SJCRH30 (cell line): ENCODE measurements around the gene NEDD9. TPM values are rescaled to one million over a fixed set of nuclear protein-coding genes. Genes with fewer than 3 reads are reported as not detected.

Experiments used
- DNase-seq, 2 experiments: peaks; one replicate each; pipeline ENCODE4 v3.0.0-alpha.2; 2015 to 2020
- H3K27ac ChIP-seq: fragments of 250-450 bp; sonication (Bioruptor Pico); 2 replicates; pipeline ENCODE4 v1.5.1; 2020; ENCODE audit warnings: mild to moderate bottlenecking, moderate library complexity
- H3K27me3 ChIP-seq: fragments of 250-450 bp; sonication (Bioruptor Pico); 2 replicates; pipeline ENCODE4 v1.5.1; 2020; ENCODE audit warnings: mild to moderate bottlenecking, moderate library complexity
- H3K36me3 ChIP-seq: fragments of 250-450 bp; sonication (Bioruptor Pico); 2 replicates; pipeline ENCODE4 v1.5.1; 2020; ENCODE audit warnings: mild to moderate bottlenecking, moderate library complexity
- H3K4me1 ChIP-seq: fragments of 250-450 bp; sonication (Bioruptor Pico); 2 replicates; pipeline ENCODE4 v1.5.1; 2020; ENCODE audit warnings: mild to moderate bottlenecking, moderate library complexity
- H3K4me3 ChIP-seq: fragments of 250-450 bp; sonication (Bioruptor Pico); 2 replicates; pipeline ENCODE4 v1.5.1; 2020; ENCODE audit warnings: mild to moderate bottlenecking, moderate library complexity
- H3K9me3 ChIP-seq: fragments of 250-450 bp; sonication (Bioruptor Pico); replicated peaks from 2 replicates; pipeline ENCODE4 v1.5.1; 2020; ENCODE audit warnings: mild to moderate bottlenecking, moderate library complexity
- total RNA-seq: library from RNA; depleted of rRNA; stranded (reverse); fragments of >200 nt; shearing (Covaris generic); gene quantifications from 2 replicates; pipeline ENCODE4 v1.2.3, GENCODE V29; 2014; rRNA removed

The NEDD9 gene
- total RNA-seq, 1 experiment from 2014 or later: 0.42 TPM

DNA sequence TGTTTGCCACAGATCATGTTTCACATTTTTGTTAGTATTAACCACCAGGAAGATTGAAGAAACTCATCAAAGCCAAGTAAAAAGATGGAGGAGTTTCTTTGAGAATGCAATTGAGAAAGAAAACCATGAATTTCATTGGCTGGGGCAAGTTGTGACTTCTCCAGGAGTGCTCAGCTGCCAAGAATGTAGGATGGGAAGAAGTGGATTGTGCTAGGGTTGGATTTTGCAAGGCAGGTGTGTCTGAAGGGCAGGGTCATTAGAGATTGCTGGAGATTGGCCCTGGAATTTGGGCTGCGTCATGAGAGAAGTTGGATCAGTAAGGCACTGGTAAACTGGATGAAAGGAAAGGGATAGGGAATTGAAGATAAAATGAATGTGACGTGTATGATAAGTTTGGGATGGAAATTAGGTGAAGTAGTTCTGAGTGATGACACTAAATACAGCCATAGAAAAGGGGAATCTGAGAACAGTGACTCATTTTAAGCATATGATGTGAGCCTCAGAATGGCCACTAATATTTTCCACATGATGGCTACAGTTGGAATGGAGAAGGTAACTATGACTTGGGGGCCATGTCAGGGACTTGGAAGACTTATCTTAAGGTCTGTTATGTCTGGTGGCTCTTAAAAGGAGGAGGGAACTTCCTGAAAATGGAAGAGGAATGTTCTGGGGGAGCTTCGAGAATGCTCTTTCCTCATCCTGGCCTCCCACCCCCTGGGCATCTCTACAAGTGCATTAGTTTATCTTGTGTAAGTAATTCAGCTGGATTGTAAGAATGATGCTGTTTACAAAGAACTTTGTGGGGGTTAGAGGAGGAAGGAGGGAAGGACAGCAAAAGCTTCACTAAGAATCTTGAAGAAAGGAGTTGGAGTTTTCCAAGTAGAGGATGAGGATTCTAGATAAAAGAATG lies 93.2 kb downstream of the NEDD9 start:
- H3K4me1 ChIP-seq: no peaks in the 10 kb centered on the region
- H3K27me3 ChIP-seq: no peaks in the 10 kb centered on the region
- peaks cover 3% of the 10 kb centered on the region; the same call in 1 of the 2 replicates for H3K36me3 ChIP-seq
- DNase-seq: no peak
- no peak overlapping the region for H3K4me3 ChIP-seq
- no peak overlapping the region for H3K27ac ChIP-seq
- H3K9me3 ChIP-seq: no peaks in the 10 kb centered on the region

DNA sequence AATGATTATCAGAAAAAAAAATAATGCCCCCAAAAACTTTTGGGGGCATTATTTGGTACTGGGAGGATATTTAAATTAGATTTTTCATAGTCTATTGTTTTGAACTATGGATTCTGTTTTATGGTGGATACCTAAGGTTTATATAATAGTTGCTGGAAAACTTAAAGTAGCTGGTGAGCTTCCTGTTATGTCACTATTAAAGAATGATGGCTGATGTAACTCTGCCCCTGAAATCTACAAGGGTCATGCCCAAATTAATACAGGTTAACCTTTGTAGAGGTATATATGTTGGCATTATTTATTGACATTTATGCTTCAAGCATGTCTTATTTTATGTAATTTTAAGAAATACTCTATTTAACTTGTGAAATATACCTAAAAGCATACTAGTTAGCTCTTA lies 95.7 kb downstream of the NEDD9 start:
- Histone ChIP-seq H3K4me3 (no peak overlapping the region), H3K36me3 (peaks cover 3% of the 10 kb centered on the region; the same call in 1 of the 2 replicates), H3K27ac (no peak overlapping the region), H3K4me1 (no peaks in the 10 kb centered on the region), H3K9me3 (no peaks in the 10 kb centered on the region), H3K27me3 (no peaks in the 10 kb centered on the region)
- DNase-seq: no peak

Other genes with a start within 250 kb of the NEDD9 start
- 18.0 and 21.1 TPM in 2 replicates for gene ELOVL2, start 188.4 kb downstream of the NEDD9 start, total RNA-seq
- gene SMIM13, start 138.8 kb downstream of the NEDD9 start, total RNA-seq: 13.2 and 16.3 TPM in 2 replicates
- not detected in 2 replicates for gene ERVFRD-1, start 120.9 kb downstream of the NEDD9 start, total RNA-seq